ENCODE results near the gene CHD6.

The CHD6 gene

DNA sequence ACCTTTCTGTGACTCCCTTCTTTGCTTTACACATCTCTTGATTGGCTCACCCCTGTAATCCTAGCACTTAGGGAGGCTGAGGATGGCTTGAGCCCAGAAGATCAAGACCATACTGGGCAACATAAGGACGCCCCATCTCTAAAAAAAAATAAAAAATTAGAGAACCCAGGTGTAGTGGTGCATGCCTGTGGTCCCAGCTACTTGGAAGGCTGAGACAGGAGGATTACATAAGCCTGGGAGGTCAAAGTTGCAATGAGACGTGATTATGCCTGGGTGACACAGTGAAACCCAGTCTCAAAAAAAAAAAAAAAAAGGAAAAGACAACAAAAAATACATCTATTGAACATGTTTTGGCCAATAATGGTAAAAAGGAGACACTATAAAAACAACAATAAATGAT lies 37.8 kb downstream of the CHD6 start:
- no peak for DNase-seq (ENCODE audit: low spot score)

DNA sequence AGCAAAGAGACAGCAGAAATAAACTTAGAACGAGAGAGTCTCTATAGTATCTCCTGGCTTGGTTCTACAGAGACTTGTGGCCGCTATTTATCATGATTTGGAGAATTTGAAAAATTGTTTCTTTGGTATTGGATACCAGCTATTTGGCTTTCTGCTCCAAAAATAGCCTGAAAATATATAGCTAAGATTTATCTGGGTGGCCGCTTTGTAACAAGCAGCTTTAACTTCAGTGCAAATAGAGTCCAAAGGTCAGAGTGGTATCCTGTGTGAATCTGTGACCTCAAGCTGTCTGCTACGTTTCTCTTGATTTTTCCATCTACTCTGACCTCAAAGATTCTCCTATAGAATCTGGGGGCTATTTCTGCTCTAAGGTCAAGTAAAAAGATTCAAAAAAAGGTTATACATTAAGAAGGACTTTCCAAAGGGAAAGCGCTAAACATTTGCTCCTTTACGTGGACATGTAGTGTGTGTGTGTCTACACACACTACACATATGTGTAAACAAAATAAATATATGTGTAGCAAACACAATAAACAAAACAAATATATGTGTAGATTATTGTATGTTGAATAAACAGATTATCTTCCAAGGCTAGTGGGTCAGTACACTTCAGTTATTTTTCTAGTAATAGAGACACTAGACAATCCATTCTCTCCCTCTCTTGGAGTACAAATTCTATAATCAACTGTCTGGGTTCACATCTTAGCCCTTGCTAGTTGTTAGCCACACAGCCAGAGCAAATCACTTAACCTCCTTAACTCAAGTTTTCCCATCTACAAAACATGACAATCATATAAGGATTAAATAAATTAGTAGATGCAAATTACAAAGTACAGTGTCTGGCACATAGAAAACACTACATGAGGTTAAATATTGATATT lies 40.8 kb downstream of the CHD6 start:
- DNase-seq (ENCODE audit: low spot score) = no peak

DNA sequence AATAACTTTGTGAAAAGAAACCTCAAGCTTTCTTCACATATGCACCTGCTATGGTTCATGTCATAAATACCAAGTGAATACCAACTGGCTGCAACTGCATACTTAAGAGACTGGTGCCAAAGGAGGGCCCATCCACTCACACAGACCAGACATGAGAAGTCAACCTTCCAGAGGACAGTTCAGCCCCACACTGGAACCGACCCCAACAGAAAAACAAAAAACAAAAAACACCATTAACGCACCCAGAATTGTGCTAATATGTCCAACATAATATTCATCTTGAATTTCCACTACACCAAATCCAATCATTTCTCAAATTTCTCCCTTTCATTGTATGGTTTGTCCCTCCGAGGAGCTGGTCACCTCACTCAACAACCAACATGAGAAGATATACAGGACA lies 42.8 kb downstream of the CHD6 start:
- no peak for DNase-seq (ENCODE audit: low spot score)

DNA sequence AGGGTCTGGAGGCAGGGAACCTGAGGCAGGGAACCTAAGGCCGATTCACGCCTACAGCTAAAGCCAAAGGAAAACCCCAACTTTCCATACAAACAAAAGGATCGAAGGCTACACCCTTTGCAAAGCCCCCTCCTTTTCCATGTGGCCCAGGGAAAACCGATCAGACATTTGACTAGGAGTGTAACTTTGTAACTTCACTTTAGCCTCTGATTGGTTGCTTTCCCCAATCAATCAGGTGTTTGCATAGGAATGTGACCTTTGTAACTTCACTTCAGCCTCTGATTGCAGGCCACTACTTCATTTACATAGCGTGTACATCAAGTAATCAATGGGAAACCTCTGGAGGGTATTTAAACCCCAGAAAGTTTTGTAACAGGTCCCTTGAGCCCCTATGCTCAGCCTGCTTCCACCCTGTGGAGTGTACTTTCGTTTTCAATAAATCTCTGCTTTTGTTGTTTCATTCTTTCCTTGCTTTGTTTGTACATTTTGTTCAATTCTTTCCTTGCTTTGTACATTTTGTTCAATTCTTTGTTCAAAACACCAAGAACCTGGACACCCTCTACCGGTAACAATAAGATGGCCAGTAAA lies 43.3 kb downstream of the CHD6 start:
- DNase-seq (ENCODE audit: low spot score) = peak; percentile 26

DNA sequence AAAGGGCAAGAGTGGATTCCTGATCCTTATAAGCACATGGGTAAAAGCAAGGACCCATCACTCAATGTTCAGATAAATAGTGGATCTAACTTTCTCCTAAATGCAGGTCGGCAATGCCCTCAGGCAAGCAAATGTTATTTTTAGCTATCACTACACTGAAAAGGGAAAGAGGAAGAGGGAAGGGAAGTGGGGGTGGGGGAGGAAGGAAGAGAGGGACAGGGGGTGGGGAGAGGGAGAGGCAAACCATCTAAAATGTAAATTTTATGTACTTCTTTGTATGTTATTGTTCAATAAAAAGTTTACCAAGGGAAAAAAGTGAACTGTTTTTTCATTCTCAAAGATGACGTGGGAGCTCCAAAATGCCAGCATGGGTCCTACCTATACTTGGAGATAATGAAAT lies 44.2 kb downstream of the CHD6 start:
- DNase-seq (ENCODE audit: low spot score) = no peak

DNA sequence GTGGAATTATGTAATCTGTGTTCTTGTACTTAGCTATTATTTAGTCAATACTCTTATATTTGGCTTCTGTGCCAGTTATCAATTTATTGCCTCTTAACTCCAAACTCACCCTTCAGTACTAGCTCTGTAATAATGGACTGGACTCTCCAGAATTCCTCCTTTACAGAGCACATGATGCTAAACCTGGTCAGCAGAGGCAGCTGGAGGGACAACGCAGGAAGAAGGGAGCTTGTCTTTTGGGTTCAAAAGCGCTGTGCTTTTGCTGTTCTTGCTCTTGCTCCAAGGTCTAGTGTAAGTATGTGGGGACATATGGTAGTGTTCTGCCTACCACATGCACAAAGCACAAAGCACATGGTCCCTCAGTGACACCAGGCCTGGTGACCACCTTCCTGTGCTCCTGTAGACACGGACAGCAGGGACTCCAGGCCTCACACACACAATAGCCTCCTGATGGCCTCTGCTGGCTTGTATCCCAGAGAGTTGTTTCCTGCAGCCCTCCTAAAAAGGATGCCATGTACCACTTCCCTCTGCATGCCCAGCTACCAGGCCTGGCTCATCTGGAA lies 46.1 kb downstream of the CHD6 start:
- DNase-seq (ENCODE audit: low spot score) = no peak

DNA sequence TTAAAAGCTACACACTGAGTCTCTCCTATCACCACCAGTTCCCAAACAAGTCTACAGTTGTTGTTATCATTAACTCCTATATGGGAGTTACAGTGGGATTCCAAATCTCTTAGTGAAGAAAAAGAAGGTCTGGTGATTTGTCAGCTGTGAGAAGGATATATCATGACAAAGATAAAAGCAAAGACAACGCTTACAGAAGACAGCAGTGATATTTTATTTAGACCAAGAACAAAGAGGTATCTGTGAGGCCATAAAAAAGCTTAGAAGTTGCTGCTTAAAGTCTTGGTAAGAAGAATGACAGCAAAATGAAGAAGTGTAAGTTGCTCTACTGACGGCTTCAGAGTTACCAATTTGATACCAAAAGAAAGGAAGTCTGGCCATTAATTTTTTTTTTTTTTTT lies 47.2 kb downstream of the CHD6 start:
- DNase-seq (ENCODE audit: low spot score) = no peak

DNA sequence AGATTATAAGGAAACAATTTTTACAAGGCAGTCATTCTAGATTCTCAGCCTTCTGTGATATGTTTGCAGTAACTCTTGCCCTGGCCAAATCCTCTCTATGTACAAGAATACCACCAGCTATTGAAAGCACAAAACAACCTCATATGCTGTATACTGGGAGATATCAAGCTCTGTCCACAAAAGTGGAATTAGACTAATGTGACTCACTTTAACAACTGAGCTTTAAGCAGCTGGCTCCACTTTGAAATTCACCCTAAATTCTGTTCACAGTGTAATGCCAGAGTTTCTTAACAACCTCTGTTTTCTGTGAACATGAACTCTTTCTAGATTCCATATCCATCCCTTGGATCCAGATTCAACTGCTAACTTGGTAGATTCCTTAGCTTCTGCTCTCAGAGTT lies 47.6 kb downstream of the CHD6 start:
- DNase-seq (ENCODE audit: low spot score) = no peak

DNA sequence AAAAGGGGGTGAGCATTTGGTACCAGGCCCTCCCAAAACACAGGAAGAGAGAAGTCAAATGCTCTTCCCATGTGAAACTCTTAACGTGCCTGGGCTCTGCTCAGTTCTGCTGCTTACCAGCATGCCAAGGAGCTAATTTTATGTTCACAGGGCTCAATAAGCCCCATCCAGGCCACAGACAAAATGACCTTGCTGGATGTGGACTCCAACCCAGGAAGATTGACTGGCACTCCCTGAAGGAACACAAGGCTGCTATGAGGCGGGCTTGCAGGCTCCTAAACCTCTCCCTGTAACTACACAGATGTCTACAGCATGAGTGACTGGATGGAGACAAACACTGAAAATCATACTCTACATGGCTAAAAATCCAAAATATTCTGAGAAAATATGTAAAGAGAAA lies 50.6 kb downstream of the CHD6 start:
- DNase-seq (ENCODE audit: low spot score) = no peak

DNA sequence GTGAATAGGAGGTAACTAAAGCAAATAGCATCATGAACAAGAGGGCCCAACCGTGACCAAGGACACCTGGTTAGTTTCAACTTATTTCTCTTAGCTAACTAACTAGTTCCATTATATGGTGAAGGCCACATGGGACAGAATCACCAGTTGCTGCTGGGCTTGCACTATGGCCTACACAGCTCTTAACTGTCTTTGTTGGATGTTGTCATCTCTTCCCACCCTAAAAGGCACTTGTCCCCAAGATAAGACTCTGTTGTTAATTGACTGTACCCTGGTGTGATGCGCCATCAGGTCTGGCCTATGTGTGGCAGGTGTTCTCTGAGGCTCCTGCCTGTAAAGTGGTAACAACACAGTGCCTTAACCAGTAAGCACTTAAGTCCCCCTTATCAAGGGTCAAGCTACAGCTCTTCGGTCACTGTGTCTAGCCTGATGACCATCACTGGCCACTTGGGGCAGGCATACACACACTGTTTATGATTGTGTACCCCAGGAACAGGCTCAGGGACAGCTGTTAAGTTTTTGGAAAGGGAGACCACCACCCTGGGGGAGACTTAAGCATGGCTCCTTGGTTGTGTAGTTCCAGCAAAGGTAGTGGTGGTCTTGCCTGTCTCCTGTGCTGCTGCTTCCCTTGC lies 51.2 kb downstream of the CHD6 start:
- no peak for DNase-seq (ENCODE audit: low spot score)

DNA sequence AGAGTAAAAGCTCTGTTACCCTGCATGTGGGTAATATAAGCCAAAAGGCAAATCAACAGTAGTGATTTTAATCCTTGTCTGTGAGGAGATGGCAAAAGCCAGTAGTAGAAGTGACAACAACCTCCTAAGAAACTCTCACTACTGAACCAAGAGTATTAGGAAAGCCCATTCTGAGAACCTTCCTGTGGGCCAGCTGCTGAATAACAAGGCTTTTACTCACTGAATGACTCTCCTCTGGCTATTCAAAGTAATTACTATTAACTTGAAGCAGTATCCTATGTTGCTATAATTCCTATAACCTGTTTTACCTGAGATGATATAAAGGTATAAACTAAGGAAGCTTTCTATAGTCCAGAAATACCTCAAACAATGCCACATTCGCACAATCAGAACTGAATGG lies 55.1 kb downstream of the CHD6 start:
- no peak for DNase-seq (ENCODE audit: low spot score)

DNA sequence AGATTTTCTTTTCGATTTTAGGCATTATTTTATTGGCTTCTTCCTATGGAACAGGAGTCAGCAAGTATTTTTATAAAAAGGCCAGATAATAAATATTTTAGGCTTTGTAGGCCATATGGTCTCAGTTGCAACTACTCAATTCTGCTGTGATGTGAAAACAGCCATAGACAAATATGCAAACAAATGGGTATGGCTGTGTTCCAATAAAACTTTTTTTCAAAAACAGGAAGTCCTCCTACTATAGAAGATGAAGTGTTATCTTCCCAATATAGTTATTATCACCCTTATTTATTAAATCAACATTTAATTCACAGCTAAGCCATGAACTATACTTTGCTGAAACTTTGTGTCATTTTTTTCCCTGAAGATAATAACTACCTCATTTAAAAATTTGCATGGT lies 57.2 kb downstream of the CHD6 start:
- DNase-seq (ENCODE audit: low spot score) = no peak

DNA sequence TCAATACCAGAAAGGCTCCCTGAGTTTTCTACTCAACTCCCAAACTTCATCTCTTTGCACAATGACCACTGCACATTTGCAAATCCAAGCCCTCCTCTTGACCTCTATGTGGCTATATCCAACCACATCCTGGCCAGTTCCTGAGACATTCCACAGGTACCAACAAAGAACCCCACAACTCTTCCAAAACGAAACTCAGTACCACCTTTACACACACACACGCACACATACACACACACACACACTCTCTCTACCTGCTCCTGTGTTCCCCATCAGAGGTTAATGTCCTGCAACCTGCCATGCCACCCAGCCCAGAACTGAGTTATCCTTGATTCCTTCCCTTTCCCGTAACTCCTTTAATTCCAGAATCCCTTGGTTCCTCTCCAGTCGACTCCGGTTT lies 58.5 kb downstream of the CHD6 start:
- no peak for DNase-seq (ENCODE audit: low spot score)

DNA sequence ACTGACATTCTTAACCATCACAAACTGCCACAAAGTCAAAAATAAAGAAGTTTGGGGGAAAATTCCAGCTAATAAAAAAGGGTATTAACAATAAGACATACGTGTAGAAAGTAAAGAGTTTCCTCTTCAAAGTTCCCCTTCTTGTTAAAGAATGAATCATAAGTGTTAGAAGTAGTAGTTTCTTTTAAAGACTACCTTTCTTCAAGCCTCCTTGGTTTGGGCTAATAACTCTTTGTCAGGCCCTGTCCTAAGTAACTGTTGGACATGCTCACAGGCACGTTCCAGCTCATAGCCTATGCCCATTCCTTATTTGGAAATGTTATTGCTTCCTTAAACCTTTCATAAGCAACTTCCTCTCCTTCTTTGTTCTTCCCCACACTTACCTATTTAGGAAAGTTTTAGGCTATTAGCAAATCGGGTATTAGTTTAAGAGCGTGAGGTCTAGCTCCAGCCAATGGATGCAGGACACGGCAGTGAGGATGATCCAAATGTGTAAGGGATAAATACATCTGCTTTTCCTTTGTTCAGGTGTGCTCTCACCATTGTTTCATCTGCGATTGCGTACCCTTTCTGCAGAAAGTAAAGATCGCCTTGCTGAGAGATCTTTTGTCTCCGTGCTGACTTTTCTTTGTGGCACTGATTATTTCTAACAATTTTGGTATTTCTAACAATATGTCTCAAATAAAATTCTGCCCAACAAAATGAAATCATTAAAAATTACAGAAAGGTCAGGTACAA lies 64.9 kb downstream of the CHD6 start:
- DNase-seq (ENCODE audit: low spot score) = no peak

DNA sequence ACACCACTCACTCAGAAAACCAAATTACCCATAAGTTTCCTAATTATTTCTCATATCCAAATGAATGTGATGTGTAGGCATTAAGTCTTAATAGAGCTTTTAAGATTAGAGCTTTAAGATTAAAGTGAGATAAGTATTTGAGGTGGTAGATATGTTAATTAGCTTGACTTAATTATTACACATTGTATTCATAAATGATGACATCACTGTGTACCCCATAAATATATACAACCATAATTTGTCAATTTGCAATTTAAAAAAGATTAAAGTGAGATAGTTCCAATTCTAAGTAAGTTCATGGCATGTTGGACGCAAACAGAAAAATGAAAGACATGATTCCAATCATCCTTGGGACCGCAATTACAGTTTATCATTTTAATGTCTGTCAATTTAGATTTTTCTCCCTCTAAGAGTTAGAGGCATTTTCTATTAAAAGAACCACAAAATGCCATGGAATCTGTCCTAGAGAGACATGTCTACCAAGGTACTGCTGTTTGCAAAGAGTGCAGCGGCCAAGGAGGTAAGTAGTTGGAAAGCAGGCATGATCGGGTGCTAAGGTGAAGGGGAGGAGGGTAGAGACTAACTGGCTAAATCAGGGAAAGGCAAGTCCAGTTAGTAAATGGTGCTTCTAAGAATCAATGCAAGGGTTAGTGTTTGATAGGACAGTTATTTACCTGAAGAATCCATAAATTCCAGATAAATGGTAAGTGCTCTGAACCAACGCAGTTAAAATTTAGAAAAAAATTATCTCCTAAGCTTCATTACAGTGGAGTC lies 65.7 kb downstream of the CHD6 start:
- no peak for DNase-seq (ENCODE audit: low spot score)

DNA sequence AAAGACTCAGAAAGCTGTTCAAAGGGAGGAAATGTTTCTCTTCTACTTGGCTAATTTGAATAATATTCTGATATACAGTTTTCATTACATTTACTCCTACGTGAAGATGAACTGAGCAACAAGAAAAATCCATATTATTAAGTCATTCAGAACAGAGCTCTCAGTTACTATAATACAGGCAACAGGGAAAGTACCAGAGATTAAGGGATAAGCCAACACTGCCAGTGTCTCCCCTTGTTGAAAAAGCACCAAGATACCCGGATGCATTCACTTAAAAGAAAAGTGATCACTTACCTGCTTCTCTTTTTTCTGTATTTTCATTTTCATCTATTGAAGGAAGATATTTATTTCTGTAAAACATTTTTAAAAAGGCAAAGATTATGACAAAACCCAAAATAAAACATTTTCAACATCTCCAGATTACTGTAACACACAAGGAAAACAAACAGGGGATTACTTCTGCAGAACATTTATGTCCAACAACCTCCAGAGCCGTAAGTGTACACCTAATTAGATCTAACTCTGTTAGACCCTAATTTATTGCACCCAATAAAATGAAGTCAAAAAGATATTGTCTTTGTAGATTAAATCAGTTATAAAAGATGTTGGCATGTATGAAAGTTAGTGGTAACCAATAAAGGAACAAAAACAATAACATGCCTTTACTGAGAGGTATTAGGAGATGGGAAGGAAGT lies 67.0 kb downstream of the CHD6 start:
- DNase-seq (ENCODE audit: low spot score) = no peak

DNA sequence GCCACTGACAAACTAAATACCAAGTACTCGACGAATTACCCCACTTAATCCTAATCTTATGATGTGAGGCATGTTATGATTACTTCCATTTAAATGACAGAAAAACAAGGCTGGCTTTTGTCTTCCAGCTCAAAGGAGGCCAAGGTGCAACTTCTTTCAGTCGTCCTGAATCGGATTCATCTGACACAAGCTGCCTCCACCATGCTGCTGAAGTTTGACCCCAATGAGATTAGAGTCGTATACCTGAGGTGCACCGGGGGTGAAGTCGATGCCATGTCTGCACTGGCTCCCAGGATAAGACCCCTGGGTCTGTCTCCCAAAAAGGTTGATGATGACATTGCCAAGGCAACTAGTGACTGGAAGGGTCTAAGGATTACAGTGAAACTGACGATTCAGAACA lies 71.0 kb downstream of the CHD6 start:
- no peak for DNase-seq (ENCODE audit: low spot score)

DNA sequence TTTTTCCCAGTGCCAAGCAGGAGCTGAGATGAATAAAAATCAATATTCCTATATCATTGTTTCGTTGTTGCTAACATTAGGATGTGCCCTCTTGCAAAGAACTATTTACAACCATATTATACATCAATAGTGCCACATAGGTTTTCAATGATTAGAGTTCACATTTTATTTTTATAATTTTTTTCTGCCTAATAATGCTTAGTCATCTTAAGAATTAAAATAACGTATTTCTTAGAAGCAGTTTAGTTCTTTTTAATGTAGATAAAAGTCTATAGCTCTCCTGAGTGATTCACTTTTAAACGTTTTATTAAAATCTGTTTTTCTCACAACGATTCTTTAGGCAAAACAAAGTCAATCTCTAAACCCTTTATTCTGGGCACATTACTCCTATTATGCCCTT lies 71.6 kb downstream of the CHD6 start:
- no peak for DNase-seq (ENCODE audit: low spot score)

DNA sequence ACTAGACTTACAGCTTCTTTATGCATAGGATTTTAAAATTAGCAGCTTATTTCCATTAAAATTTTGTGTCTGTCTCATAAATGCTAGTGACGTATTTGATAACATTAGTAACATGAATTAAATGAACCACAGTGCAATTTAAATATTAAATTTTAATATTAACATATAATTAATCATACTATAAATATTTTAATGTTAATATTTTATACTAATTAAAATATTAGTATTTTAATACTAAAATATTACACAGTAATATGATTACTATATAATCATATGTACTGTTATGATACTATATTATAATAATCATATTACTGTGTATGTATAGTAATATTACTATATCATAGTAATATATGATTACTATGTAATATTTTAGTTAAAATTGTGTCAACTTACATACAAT lies 73.7 kb downstream of the CHD6 start:
- DNase-seq (ENCODE audit: low spot score) = no peak

DNA sequence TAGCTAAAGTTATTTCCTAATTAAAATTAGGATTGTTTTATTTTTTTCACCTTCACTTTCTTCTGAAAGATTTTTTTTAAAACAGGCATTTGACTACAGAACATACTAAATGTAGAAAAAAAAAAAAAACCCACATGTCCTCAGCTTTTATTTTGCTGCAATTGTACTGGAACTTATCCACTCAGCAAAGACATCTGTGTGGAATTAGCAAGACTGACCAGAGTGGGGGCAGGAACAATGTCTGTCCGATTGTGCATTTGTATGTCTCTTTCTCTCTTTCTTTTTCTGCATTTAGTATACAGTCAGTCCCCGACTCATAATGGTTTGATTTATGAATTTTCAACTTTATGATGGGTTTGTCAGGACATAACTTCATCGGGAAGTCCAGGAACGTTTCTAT lies 77.3 kb downstream of the CHD6 start:
- DNase-seq (ENCODE audit: low spot score) = no peak

DNA sequence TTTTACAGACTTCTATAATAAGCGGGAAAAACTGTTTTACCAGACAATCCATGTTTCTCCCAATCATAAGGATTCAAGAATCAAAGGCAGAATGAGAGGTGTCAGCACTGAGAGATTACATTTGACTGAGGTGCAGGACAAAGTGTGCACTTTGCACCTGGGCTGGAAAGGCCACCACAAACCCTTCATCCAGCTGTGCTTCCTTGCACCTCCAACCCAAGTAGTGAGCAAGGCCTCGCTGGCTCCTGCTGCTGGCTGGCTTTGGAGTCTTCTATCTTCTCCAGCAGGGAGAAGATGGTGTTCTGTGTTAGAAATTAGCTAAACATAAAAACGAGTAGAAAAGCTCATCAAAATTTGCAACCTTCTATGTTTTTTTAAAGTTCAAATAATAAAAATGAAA lies 77.7 kb downstream of the CHD6 start:
- no peak for DNase-seq (ENCODE audit: low spot score)

All from iPS-NIHi11 (cell line).